GM12878 (cell line): ENCODE results near the gene TBC1D5. TPM values are rescaled to one million over a fixed set of nuclear protein-coding genes. Genes with fewer than 3 reads are reported as not detected.
A peak's percentile ranks its signal among the peaks of the same experiment; 100 is the strongest.

Experiments
- BRCA1 ChIP-seq: IDR thresholded peaks from 2 replicates; pipeline ENCODE4 v1.6.1; 2011; ENCODE audit warnings: low read depth, low read length, improper control_type of control experiment
- CBFB ChIP-seq: IDR thresholded peaks from 2 replicates; pipeline ENCODE4 v1.6.1; 2016; ENCODE audit warnings: antibody characterized with exemption, low read depth
- CHD1 ChIP-seq: IDR thresholded peaks from 2 replicates; pipeline ENCODE4 v1.6.1; 2012; ENCODE audit warnings: low read depth, low read length, improper control_type of control experiment
- CHD4 ChIP-seq: fragments of 200-600 bp; sonication (generic); IDR thresholded peaks from 2 replicates; pipeline ENCODE4 v1.6.1; 2016; ENCODE audit warnings: mild to moderate bottlenecking
- CREM ChIP-seq: IDR thresholded peaks from 2 replicates; pipeline ENCODE4 v1.6.1; 2014; ENCODE audit warnings: antibody characterized with exemption, low read depth
- EZH2 ChIP-seq: IDR thresholded peaks from 2 replicates; pipeline ENCODE4 v1.6.1; 2012; ENCODE audit warnings: low read depth, mild to moderate bottlenecking, control low read depth, inconsistent platforms, low read length, borderline replicate concordance; ENCODE audit not compliant: control insufficient read depth
- HDAC6 ChIP-seq: fragments of 200-600 bp; sonication (generic); IDR thresholded peaks from one replicate; pipeline ENCODE4 v1.8.0; 2017; ENCODE audit warnings: antibody characterized with exemption; ENCODE audit not compliant: unreplicated experiment
- KAT2A ChIP-seq: conservative IDR thresholded peaks from 2 replicates; pipeline ENCODE4 v1.6.1; 2011; ENCODE audit warnings: low read depth, low read length; ENCODE audit not compliant: control insufficient read depth
- MEF2A ChIP-seq: IDR thresholded peaks from 2 replicates; pipeline ENCODE4 v1.6.1; 2011; ENCODE audit warnings: low read depth, mild to moderate bottlenecking, low read length, moderate library complexity; ENCODE audit not compliant: insufficient read depth
- NBN ChIP-seq: fragments of 450-650 bp; IDR thresholded peaks from 2 replicates; pipeline ENCODE4 v1.6.1; 2016
- NFIC ChIP-seq: IDR thresholded peaks from 2 replicates; pipeline ENCODE4 v1.6.1; 2012; ENCODE audit warnings: low read depth, mild to moderate bottlenecking, inconsistent platforms, low read length, moderate library complexity
- NR2C1 ChIP-seq: fragments of 450-650 bp; IDR thresholded peaks from 2 replicates; pipeline ENCODE4 v1.6.1; 2017; ENCODE audit warnings: antibody characterized with exemption, mild to moderate bottlenecking, moderate library complexity
- PAX5 ChIP-seq: IDR thresholded peaks from 2 replicates; pipeline ENCODE4 v1.6.1; 2011; ENCODE audit warnings: low read depth, low read length, borderline replicate concordance
- RB1 ChIP-seq: fragments of 450-650 bp; formaldehyde crosslinking; IDR thresholded peaks from 2 replicates; pipeline ENCODE4 v1.6.1; 2017; ENCODE audit warnings: mild to moderate bottlenecking, borderline replicate concordance
- RUNX3 ChIP-seq: IDR thresholded peaks from 2 replicates; pipeline ENCODE4 v1.6.1; 2012; ENCODE audit warnings: low read length, inconsistent platforms
- STAT3 ChIP-seq: IDR thresholded peaks from 2 replicates; pipeline ENCODE4 v1.6.1; 2011; ENCODE audit warnings: low read depth, low read length, improper control_type of control experiment
- ZNF274 ChIP-seq: IDR thresholded peaks from one replicate; pipeline ENCODE4 v1.8.0; 2011; ENCODE audit not compliant: insufficient read length, insufficient read depth
- ZZZ3 ChIP-seq: IDR thresholded peaks from 2 replicates; pipeline ENCODE4 v1.6.1; 2011; ENCODE audit warnings: low read depth; ENCODE audit not compliant: control insufficient read depth, insufficient read length
- polyA plus RNA-seq, 11 experiments: library from polyadenylated mRNA; depleted of rRNA in 4 of 11; unstranded in 6 of 11; stranded (reverse) in 5 of 11; fragments of >200 nt; fragmentation: Nextera tagmentation in 4 of 11; fragmentation: Illumina TruSeq in 1 of 11; extraction: Ambion mirVana in 4 of 11; extraction: Trizol in 1 of 11; gene quantifications; 1 replicate in 1 of 11; 2 replicates in 10 of 11; pipeline versions ENCODE4 v1.2.1 to v1.2.3, GENCODE V29; 2011 to 2016; ENCODE audit warnings: inconsistent platforms in 2 of 11, missing spikeins in 2 of 11, low read depth in 1 of 11
- total RNA-seq, 4 experiments: library from RNA; depleted of rRNA in 3 of 4; stranded (reverse); fragments of >200 nt in 3 of 4; fragmentation: Illumina TruSeq in 1 of 4; extraction: Trizol in 1 of 4; gene quantifications; 2 replicates each; pipeline versions ENCODE4 v1.2.1 to v1.2.3, GENCODE V29; 2013 to 2021
- TF ChIP-seq, protein P1 (sequence below): IDR thresholded peaks from 2 replicates; pipeline ENCODE4 v1.6.1; 2012; ENCODE audit warnings: low read depth, low read length, improper control_type of control experiment
- TF ChIP-seq, protein P2 (sequence below): fragments of 450-650 bp; IDR thresholded peaks from 2 replicates; pipeline ENCODE4 v1.6.1; 2018; ENCODE audit warnings: mild to moderate bottlenecking, low read depth, moderate library complexity; ENCODE audit not compliant: partially characterized antibody
- TF ChIP-seq, protein P3 (sequence below): fragments of 450-650 bp; IDR thresholded peaks from 2 replicates; pipeline ENCODE4 v1.6.1; 2017; ENCODE audit warnings: mild to moderate bottlenecking, moderate library complexity

The TBC1D5 gene
- total and polyA plus RNA-seq, 10 of the 15 experiments (the other 5 are each of a cell fraction or from before 2014, with no cell fraction given) = 5.5 to 61.0 (median 43.8) TPM

DNA sequence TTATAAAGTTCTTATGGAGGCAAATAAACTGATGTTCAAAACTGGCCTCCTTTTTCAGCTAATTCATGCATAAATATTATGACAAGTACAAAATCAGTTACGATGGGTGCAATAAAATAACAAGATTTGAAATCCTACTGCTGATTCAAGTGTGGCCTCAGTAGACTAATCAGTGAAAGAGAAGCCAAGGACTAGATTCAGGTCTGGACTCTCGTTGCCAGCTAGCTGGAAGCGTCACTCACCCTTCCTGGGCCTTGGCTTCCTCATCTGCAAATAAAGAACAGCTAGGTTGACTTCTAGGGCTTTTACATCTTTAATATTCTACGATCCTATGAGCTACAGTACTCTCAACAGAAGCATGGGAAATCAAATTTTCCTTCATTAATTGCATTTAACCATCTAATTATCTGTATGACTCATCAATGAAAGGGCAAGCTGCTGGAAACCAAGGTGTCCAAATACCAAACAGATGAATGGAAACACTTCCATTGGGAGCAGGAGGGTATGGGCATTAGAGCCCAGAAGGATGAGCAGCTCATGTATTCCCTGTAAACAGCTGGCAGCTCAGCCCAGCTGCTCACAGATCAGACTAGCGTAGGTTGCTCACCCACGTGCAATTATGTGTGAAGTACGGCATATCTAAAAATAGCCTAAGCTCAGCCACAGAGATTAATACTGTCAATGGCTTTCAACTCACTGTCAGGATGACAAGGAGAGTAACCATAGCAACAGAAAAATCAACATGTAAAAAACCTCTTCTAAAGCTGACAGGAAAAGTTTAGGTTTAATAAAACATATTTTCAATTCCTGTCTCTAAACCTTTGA lies 562.8 kb downstream of the TBC1D5 start (continued):
- peak; percentile 63; the same call in 1 of the 2 replicates for TF ChIP-seq PAX5
- TF ChIP-seq STAT3 = no peak
- no peak for TF ChIP-seq CHD4
- no peak for TF ChIP-seq ZZZ3
- TF ChIP-seq BRCA1 = no peak
- peak; percentile 98 for TF ChIP-seq MEF2A
- no peak for TF ChIP-seq CBFB
- TF ChIP-seq NFIC = peak; percentile 49; the same call in 1 of the 2 replicates
- no peak for TF ChIP-seq NR2C1
- TF ChIP-seq EZH2 = no peak
- TF ChIP-seq, protein P1, sequence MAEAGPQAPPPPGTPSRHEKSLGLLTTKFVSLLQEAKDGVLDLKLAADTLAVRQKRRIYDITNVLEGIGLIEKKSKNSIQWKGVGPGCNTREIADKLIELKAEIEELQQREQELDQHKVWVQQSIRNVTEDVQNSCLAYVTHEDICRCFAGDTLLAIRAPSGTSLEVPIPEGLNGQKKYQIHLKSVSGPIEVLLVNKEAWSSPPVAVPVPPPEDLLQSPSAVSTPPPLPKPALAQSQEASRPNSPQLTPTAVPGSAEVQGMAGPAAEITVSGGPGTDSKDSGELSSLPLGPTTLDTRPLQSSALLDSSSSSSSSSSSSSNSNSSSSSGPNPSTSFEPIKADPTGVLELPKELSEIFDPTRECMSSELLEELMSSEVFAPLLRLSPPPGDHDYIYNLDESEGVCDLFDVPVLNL = no peak
- TF ChIP-seq NBN = 0 out of 2 replicates have a peak, but pooled peaks have one; percentile 44
- TF ChIP-seq, protein P2, sequence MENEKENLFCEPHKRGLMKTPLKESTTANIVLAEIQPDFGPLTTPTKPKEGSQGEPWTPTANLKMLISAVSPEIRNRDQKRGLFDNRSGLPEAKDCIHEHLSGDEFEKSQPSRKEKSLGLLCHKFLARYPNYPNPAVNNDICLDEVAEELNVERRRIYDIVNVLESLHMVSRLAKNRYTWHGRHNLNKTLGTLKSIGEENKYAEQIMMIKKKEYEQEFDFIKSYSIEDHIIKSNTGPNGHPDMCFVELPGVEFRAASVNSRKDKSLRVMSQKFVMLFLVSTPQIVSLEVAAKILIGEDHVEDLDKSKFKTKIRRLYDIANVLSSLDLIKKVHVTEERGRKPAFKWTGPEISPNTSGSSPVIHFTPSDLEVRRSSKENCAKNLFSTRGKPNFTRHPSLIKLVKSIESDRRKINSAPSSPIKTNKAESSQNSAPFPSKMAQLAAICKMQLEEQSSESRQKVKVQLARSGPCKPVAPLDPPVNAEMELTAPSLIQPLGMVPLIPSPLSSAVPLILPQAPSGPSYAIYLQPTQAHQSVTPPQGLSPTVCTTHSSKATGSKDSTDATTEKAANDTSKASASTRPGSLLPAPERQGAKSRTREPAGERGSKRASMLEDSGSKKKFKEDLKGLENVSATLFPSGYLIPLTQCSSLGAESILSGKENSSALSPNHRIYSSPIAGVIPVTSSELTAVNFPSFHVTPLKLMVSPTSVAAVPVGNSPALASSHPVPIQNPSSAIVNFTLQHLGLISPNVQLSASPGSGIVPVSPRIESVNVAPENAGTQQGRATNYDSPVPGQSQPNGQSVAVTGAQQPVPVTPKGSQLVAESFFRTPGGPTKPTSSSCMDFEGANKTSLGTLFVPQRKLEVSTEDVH = peak; percentile 22
- peak; percentile 58; the same call in 1 of the 2 replicates for TF ChIP-seq CREM
- TF ChIP-seq ZNF274 = no peak
- peak; percentile 84 for TF ChIP-seq RUNX3
- no peak for TF ChIP-seq KAT2A
- TF ChIP-seq, protein P3, sequence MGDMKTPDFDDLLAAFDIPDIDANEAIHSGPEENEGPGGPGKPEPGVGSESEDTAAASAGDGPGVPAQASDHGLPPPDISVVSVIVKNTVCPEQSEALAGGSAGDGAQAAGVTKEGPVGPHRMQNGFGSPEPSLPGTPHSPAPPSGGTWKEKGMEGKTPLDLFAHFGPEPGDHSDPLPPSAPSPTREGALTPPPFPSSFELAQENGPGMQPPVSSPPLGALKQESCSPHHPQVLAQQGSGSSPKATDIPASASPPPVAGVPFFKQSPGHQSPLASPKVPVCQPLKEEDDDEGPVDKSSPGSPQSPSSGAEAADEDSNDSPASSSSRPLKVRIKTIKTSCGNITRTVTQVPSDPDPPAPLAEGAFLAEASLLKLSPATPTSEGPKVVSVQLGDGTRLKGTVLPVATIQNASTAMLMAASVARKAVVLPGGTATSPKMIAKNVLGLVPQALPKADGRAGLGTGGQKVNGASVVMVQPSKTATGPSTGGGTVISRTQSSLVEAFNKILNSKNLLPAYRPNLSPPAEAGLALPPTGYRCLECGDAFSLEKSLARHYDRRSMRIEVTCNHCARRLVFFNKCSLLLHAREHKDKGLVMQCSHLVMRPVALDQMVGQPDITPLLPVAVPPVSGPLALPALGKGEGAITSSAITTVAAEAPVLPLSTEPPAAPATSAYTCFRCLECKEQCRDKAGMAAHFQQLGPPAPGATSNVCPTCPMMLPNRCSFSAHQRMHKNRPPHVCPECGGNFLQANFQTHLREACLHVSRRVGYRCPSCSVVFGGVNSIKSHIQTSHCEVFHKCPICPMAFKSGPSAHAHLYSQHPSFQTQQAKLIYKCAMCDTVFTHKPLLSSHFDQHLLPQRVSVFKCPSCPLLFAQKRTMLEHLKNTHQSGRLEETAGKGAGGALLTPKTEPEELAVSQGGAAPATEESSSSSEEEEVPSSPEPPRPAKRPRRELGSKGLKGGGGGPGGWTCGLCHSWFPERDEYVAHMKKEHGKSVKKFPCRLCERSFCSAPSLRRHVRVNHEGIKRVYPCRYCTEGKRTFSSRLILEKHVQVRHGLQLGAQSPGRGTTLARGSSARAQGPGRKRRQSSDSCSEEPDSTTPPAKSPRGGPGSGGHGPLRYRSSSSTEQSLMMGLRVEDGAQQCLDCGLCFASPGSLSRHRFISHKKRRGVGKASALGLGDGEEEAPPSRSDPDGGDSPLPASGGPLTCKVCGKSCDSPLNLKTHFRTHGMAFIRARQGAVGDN = peak; percentile 82; the same call in 1 of the 2 replicates
- no peak for TF ChIP-seq CHD1
- no peak for TF ChIP-seq HDAC6
- no peak for TF ChIP-seq RB1
